Measurements from ENCODE around the gene HERC4. TPM values are rescaled to one million over a fixed set of nuclear protein-coding genes. Genes with fewer than 3 reads are reported as not detected.
"Not testable (repeated sequence)": the region's sequence is repeated elsewhere in the genome, so short reads cannot be mapped to it uniquely, and the experiment has no call there.

The HERC4 gene
- polyA plus RNA-seq, 3 donors, result 41.9 to 59.7 (median 51.5) TPM

- DNase-seq (ENCODE audit: extremely low read depth in 1 of 11, low read depth in 9 of 11, low spot score in 4 of 11), result no peak
Observed at GRCh38 chr10:67923551-67923950, 151.5 kb downstream of the HERC4 start.

GRCh38 chr10:67921065-67921464 lies 154.0 kb downstream of the HERC4 start:
- DNase-seq (ENCODE audit: extremely low read depth in 1 of 11, low read depth in 9 of 11, low spot score in 4 of 11), result no peak

DNA sequence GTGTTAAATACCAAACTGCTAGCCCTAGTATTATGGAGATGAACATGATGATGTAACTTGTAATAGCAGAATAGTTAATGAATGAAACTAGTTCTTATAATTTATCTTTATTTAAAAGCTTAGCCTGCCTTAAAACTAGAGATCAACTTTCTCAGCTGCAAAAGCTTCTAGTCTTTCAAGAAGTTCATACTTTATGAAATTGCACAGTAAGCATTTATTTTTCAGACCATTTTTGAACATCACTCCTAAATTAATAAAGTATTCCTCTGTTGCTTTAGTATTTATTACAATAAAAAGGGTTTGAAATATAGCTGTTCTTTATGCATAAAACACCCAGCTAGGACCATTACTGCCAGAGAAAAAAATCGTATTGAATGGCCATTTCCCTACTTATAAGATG lies 157.4 kb downstream of the HERC4 start:
- DNase-seq (ENCODE audit: extremely low read depth in 1 of 11, low read depth in 9 of 11, low spot score in 4 of 11), result no peak

- no peak for DNase-seq (ENCODE audit: extremely low read depth in 1 of 11, low read depth in 9 of 11, low spot score in 4 of 11)
Observed at GRCh38 chr10:67917169-67917568, 157.9 kb downstream of the HERC4 start.

DNA sequence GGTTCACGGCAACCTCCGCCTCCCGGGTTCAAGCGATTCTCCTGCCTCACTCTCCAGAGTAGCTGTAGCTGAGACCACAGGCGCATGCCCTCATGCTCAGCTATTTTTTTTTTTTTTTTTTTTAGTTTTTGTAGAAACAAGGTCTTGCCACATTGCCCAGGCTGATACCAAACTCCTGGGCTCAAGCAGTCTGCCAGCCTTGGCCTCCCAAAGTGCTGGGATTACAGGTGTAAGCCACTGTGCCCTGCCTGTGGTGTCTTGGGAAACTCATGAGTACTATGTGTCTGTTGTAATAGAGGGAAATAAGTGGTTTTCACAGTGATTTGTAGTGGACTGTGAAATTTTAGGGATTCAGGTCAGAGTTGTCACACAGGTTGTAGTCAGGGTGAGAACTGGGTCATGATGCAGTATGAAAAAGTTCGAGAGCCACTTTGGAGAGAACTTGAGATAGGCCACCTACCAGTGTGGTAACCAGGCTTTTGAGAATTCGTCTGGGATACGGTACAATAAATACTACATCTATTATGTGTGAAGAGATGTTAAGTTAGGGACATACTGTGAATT lies 160.2 kb downstream of the HERC4 start:
- no peak for DNase-seq (ENCODE audit: extremely low read depth in 1 of 11, low read depth in 9 of 11, low spot score in 4 of 11)

DNA sequence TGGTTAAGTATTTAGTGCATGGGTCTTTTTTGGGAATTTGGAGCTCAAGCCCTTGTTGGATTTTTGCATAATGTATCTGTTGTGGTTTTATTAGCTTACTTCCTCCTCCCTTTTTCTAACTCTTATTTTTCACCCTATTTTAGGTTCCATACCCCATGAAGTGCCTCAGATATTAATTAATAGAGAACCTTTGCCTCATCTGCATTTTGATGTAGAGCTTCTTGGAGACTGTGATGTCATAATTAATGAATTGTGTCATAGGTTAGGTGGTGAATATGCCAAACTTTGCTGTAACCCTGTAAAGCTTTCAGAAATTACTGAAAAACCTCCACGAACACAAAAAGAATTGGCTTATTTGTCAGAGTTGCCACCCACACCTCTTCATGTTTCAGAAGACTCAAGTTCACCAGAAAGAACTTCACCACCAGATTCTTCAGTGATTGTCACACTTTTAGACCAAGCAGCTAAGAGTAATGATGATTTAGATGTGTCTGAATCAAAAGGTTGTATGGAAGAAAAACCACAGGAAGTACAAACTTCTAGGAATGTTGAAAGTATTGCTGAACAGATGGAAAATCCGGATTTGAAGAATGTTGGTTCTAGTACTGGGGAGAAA lies 162.6 kb downstream of the HERC4 start:
- DNase-seq (ENCODE audit: extremely low read depth in 1 of 11, low read depth in 9 of 11, low spot score in 4 of 11), result no peak

- DNase-seq (ENCODE audit: extremely low read depth in 1 of 11, low read depth in 9 of 11, low spot score in 4 of 11), result no peak
Observed at GRCh38 chr10:67903581-67903980, 171.5 kb downstream of the HERC4 start.

DNA sequence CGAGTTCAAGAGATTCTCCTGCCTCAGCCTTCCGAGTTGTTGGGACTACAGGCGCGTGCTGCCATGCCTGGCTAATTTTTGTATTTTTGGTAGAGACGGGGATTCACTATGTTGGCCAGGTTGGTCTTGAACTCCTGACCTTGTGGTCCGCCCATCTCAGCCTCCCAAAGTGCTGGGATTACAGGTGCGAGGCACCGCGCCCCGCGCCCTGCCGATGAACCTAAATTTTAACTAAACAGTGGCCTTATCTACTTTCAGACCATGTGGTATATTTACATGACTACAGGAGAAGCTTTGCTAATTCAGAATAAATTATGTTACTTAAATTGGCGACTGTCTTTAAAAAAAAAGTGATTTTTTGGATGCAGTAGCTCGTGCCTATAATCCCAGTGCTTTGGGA lies 181.4 kb downstream of the HERC4 start:
- no peak for DNase-seq (ENCODE audit: extremely low read depth in 1 of 11, low read depth in 9 of 11, low spot score in 4 of 11)

GRCh38 chr10:67884842-67885670 lies 190.0 kb downstream of the HERC4 start:
- DNase-seq (ENCODE audit: extremely low read depth in 1 of 11, low read depth in 9 of 11, low spot score in 4 of 11), result peak in 10 of 11 donors; percentile 43 to 67 (median 58)

DNA sequence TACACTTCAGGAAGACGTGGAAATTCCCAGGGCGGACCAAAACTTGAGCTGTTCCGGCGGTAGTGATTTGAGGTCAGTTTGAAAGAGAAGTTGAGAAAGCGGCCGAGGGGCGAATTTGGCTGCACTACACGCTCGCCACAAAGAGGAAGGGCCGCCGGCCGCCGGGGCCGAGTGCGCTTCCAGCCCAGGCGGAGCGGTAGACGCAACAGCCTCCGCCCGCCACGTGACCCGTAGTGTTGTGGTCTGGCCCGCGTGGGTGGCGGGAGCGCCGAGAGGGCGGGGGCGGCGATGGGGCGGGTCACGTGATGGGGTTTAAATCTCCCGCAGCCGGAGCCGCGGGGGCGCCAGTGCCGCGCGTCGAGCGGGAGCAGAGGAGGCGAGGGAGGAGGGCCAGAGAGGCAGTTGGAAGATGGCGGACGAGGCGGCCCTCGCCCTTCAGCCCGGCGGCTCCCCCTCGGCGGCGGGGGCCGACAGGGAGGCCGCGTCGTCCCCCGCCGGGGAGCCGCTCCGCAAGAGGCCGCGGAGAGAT lies 190.7 kb downstream of the HERC4 start, which contains the start of gene SIRT1:
Gene SIRT1, plus strand, starts transcription at position 344 of the 529 bp plus-strand sequence. Its CDS starts 66 bp downstream, at position 410.
- DNase-seq (ENCODE audit: extremely low read depth in 1 of 11, low read depth in 9 of 11, low spot score in 4 of 11), result peak; percentile 79 to 95 (median 92)

GRCh38 chr10:67883710-67884312 lies 191.3 kb downstream of the HERC4 start:
- peak in 1 of 11 donors; percentile 5 for DNase-seq (ENCODE audit: extremely low read depth in 1 of 11, low read depth in 9 of 11, low spot score in 4 of 11)

- DNase-seq (ENCODE audit: extremely low read depth in 1 of 11, low read depth in 9 of 11, low spot score in 4 of 11), result no peak
Observed at GRCh38 chr10:67878133-67878532, 196.9 kb downstream of the HERC4 start.

DNA sequence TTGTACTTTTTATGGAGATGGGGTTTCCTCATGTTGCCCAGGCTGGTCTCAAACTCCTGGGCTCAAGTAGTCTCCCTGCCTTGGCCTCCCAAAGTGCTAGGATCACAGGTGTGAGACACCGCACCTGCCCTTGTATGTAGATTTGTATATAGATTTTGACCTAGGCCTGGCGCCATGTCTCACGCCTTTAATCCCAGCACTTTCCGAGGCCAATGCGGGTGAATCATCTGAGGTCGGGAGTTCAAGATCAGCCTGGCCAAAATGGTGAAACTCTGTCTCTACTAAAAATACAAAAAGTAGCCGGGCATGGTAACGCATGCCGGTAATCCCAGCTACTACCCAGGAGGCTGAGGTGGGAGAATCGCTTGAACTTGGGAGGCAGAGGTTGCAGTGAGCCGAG lies 197.7 kb downstream of the HERC4 start:
- not testable (repeated sequence) for DNase-seq (ENCODE audit: extremely low read depth in 1 of 11, low read depth in 9 of 11, low spot score in 4 of 11)

- DNase-seq (ENCODE audit: extremely low read depth in 1 of 11, low read depth in 9 of 11, low spot score in 4 of 11), result no peak
Observed at GRCh38 chr10:67875340-67876238, 199.5 kb downstream of the HERC4 start.

Other genes with a start within 250 kb of the HERC4 start
- gene DNAJC12, start 237.1 kb downstream of the HERC4 start, polyA plus RNA-seq (ENCODE audit: insufficient read length in 3 of 3), result 10 to 100 TPM; 12.1 to 13.2 (median 12.7) TPM
- gene SIRT1, start 190.6 kb downstream of the HERC4 start, polyA plus RNA-seq (ENCODE audit: insufficient read length in 3 of 3), result 10 to 100 TPM; 33.9 to 50.5 (median 38.4) TPM
- under 1 TPM; 0.05 to 0.11 (median 0.09) TPM for gene MYPN, start 34.2 kb upstream of the HERC4 start, polyA plus RNA-seq (ENCODE audit: insufficient read length in 3 of 3)
- gene ATOH7, start 156.8 kb upstream of the HERC4 start, polyA plus RNA-seq (ENCODE audit: insufficient read length in 3 of 3), result 1 to 10 TPM; 1.2 to 2.0 (median 1.8) TPM